ENCODE data around the gene SIL1.

DNA sequence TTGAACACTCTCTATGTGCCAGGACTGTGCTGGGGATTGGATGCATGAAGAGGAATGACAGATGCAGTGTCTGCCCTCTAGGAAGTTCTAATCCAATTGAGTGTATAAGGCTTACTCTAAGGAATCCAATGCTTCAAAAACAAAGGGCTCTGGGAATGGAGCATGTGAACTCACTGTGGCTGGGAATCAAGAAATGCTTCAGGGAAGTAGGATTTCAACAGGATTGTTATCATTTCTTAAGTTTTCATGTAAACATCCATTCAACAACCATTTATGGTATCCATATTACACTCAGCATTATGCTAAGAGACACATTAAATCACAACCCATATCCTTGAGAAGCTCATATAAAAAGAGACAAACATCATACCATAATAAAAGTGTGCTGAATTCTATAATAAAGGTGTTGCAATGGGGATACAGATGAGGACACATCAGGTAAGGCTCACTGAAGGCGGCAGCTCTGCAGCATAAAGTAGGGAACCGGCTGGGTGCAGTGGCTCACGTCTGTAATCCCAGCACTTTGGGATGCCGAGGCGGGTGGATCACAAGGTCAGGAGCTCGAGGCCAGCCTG lies 11.3 kb downstream of the SIL1 start:
- TF ChIP-seq CTCF (IDR thresholded peaks at IDR 0.05; ENCODE audit: low read length) (no peak), EZH2 (IDR thresholded peaks at IDR 0.05; ENCODE audit: borderline replicate concordance, low read length) (no peak)

All from OCI-LY1 (cell line).